Endodermal cell (in vitro differentiated cells): ENCODE measurements around the gene POLRMT. TPM values are rescaled to one million over a fixed set of nuclear protein-coding genes. Genes with fewer than 3 reads are reported as not detected.

ENCODE experiments used
- DNase-seq: peaks from one replicate; pipeline ENCODE4 v3.0.0-alpha.2; 2017
- H3K27ac ChIP-seq: 2 replicates; pipeline ENCODE4 v1.5.1; 2013; ENCODE audit warnings: mild to moderate bottlenecking, low read depth, low read length, moderate library complexity
- H3K27me3 ChIP-seq: 2 replicates; pipeline ENCODE4 v1.6.1; 2013; ENCODE audit warnings: mild to moderate bottlenecking, low read length, moderate library complexity; ENCODE audit not compliant: insufficient read depth, control insufficient read depth, poor library complexity, severe bottlenecking
- H3K36me3 ChIP-seq: 2 replicates; pipeline ENCODE4 v1.7.0; 2013; ENCODE audit warnings: mild to moderate bottlenecking, low read length, moderate library complexity; ENCODE audit not compliant: control insufficient read depth, insufficient read depth
- H3K4me1 ChIP-seq: one replicate; pipeline ENCODE4 v1.7.0; 2013; ENCODE audit warnings: low read length; ENCODE audit not compliant: control insufficient read depth, insufficient read depth
- H3K4me3 ChIP-seq: 2 replicates; pipeline ENCODE4 v1.5.1; 2013; ENCODE audit warnings: mild to moderate bottlenecking, low read length, moderate library complexity
- H3K9ac ChIP-seq: 2 replicates; pipeline ENCODE4 v1.6.1; 2013; ENCODE audit warnings: mild to moderate bottlenecking, low read length, moderate library complexity; ENCODE audit not compliant: poor library complexity, severe bottlenecking; ENCODE audit errors: extremely low read depth
- H3K9me3 ChIP-seq: 2 replicates; pipeline ENCODE4 v1.6.1; 2013; ENCODE audit warnings: mild to moderate bottlenecking, low read length, moderate library complexity; ENCODE audit not compliant: control insufficient read depth
- H3K27ac Mint-ChIP-seq: 2 replicates; pipeline ENCODE4 v1.8.0; 2020; ENCODE audit warnings: mixed read lengths
- H3K27me3 Mint-ChIP-seq: 2 replicates; pipeline ENCODE4 v1.8.0; 2021; ENCODE audit warnings: mild to moderate bottlenecking, mixed read lengths; ENCODE audit not compliant: insufficient read depth
- H3K36me3 Mint-ChIP-seq: 2 replicates; pipeline ENCODE4 v1.8.0; 2020; ENCODE audit warnings: low read depth, mixed read lengths
- H3K4me1 Mint-ChIP-seq: 2 replicates; pipeline ENCODE4 v1.8.0; 2020; ENCODE audit warnings: mixed read lengths
- H3K4me3 Mint-ChIP-seq: 2 replicates; pipeline ENCODE4 v1.8.0; 2020; ENCODE audit warnings: mild to moderate bottlenecking, moderate library complexity, mixed read lengths
- H3K9me3 Mint-ChIP-seq: 2 replicates; pipeline ENCODE4 v1.8.0; 2020; ENCODE audit warnings: mild to moderate bottlenecking, mixed read lengths
- WGBS, 2 experiments: methylation state at CpG; one replicate each; pipeline versions ENCODE4 v1.1.5 to v1.1.7; 2013; ENCODE audit warnings: missing lambda C conversion rate in 2 of 2, mixed read lengths in 1 of 2; ENCODE audit not compliant: insufficient coverage in 1 of 2, insufficient read length in 1 of 2; 5-methylcytosine and 5-hydroxymethylcytosine counted together
- total RNA-seq, 2 donors: library from RNA; stranded (reverse); fragmentation: NEBNext Ultra II Directional in 1 of 2; extraction: Animal tissue kit (Norgen Biotek cat#: 25700) in 1 of 2; gene quantifications; 2 replicates in 1 of 2; 3 replicates in 1 of 2; pipeline ENCODE4 v1.2.1, GENCODE V29; 2021
- TF ChIP-seq, protein P1 (sequence below): fragments of 200-600 bp; sonication (generic); conservative IDR thresholded peaks from 2 replicates; pipeline ENCODE4 v1.5.0; 2021; ENCODE audit warnings: antibody characterized with exemption, mild to moderate bottlenecking

The POLRMT gene
- total RNA-seq, 2 donors from 2014 or later: 76.6 to 86.4 TPM

DNA sequence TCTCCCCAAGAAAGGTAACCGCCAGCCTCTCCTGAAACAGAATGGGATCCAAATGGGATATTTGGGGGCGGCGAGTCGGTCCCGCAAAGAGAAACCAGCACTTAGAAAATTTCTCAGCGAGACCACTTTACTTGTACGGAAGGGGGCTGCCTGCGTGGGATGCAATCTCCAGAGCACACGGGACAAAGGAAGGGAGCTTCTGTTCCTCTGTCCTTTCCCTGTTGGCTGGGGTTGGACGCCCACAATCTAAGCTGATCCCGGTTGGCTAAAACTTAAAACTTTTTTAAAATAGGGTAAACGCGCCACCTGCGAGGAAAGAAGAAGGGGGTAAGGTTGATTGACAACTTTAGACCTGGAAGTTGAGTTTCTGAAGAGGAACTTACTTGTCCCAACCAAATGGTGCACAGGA lies 61.8 kb downstream of the POLRMT start:
- H3K27ac Mint-ChIP-seq: peak overlapping the region; percentile 94
- no peaks in the 10 kb centered on the region for H3K27me3 ChIP-seq
- H3K36me3 ChIP-seq: peaks cover 19% of the 10 kb centered on the region
- peaks cover 12% of the 10 kb centered on the region for H3K36me3 Mint-ChIP-seq
- TF ChIP-seq, protein P1, sequence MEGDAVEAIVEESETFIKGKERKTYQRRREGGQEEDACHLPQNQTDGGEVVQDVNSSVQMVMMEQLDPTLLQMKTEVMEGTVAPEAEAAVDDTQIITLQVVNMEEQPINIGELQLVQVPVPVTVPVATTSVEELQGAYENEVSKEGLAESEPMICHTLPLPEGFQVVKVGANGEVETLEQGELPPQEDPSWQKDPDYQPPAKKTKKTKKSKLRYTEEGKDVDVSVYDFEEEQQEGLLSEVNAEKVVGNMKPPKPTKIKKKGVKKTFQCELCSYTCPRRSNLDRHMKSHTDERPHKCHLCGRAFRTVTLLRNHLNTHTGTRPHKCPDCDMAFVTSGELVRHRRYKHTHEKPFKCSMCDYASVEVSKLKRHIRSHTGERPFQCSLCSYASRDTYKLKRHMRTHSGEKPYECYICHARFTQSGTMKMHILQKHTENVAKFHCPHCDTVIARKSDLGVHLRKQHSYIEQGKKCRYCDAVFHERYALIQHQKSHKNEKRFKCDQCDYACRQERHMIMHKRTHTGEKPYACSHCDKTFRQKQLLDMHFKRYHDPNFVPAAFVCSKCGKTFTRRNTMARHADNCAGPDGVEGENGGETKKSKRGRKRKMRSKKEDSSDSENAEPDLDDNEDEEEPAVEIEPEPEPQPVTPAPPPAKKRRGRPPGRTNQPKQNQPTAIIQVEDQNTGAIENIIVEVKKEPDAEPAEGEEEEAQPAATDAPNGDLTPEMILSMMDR: no peak
- H3K9me3 ChIP-seq: no peaks in the 10 kb centered on the region
- H3K9me3 Mint-ChIP-seq: peaks cover 9% of the 10 kb centered on the region
- H3K27ac ChIP-seq: peak overlapping the region; percentile 96
- H3K9ac ChIP-seq: peak overlapping the region; percentile 71
- peak overlapping the region; percentile 88 for H3K4me3 Mint-ChIP-seq
- 0 to 3% methylated on average over 14 of the region's 14 CpGs for WGBS, 2 experiments
- H3K4me1 Mint-ChIP-seq: peaks cover 18% of the 10 kb centered on the region
- H3K27me3 Mint-ChIP-seq: peaks cover 9% of the 10 kb centered on the region
- H3K4me3 ChIP-seq: peak overlapping the region; percentile 91
- peaks cover 3% of the 10 kb centered on the region for H3K4me1 ChIP-seq
- peak; percentile 72 for DNase-seq

- H3K9me3 Mint-ChIP-seq: peaks cover 9% of the 10 kb centered on the region
- H3K27ac Mint-ChIP-seq: peak overlapping the region; percentile 94
- peak overlapping the region; percentile 88 for H3K4me3 Mint-ChIP-seq
- Histone ChIP-seq H3K9me3 (no peaks in the 10 kb centered on the region), H3K4me3 (peak overlapping the region; percentile 91), H3K27ac (peak overlapping the region; percentile 96), H3K36me3 (peaks cover 14% of the 10 kb centered on the region), H3K9ac (peak overlapping the region; percentile 71), H3K4me1 (peaks cover 3% of the 10 kb centered on the region), H3K27me3 (no peaks in the 10 kb centered on the region)
- H3K36me3 Mint-ChIP-seq: peaks cover 11% of the 10 kb centered on the region
- TF ChIP-seq, protein P1: no peak
- peak; percentile 83 for DNase-seq
- peaks cover 18% of the 10 kb centered on the region for H3K4me1 Mint-ChIP-seq
- H3K27me3 Mint-ChIP-seq: peaks cover 9% of the 10 kb centered on the region
- WGBS, 2 experiments: 11 to 13% methylated on average over 42 to 45 of the region's 45 CpGs
These were observed 62.3 kb downstream of the POLRMT start for GRCh38 chr19:570937-571565.

DNA sequence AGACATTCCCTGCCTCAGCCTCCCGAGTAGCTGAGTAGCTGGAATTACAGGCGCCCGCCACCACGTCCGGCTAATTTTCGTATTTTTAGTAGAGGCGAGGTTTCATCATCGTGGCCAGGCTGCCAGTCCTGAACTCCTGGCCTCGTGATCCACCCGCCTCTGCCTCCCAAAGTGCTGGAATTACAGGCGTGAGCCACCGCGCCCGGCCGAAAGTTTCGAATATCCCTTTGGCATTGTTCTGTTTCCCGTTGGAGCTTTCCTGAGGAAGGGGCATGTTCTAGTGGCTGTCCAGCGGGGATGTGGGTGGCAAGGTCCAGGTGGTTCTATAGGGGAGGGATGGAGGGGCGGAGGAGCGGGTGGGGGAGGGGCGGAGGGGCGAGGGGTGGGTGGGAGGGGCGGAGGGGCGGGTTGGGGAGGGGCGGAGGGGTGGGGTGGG lies 63.1 kb downstream of the POLRMT start:
- peaks cover 9% of the 10 kb centered on the region for H3K27me3 Mint-ChIP-seq
- H3K4me1 ChIP-seq: peaks cover 3% of the 10 kb centered on the region
- no peak overlapping the region for H3K4me3 ChIP-seq
- WGBS, 2 experiments: 97 to 98% methylated on average over 12 to 17 of the region's 25 CpGs
- peak; percentile 43 for DNase-seq
- TF ChIP-seq, protein P1: no peak
- no peak overlapping the region for H3K4me3 Mint-ChIP-seq
- no peak overlapping the region for H3K27ac Mint-ChIP-seq
- H3K9ac ChIP-seq: no peak overlapping the region
- H3K9me3 ChIP-seq: no peaks in the 10 kb centered on the region
- H3K36me3 Mint-ChIP-seq: peaks cover 11% of the 10 kb centered on the region
- H3K27me3 ChIP-seq: no peaks in the 10 kb centered on the region
- no peak overlapping the region for H3K27ac ChIP-seq
- H3K4me1 Mint-ChIP-seq: peaks cover 18% of the 10 kb centered on the region
- peaks cover 9% of the 10 kb centered on the region for H3K9me3 Mint-ChIP-seq
- H3K36me3 ChIP-seq: peaks cover 10% of the 10 kb centered on the region
